Measurements from ENCODE around the gene ZCCHC18.
A peak's percentile ranks its signal among the peaks of the same experiment; 100 is the strongest.

The ZCCHC18 gene

GRCh38 chrX:104113222-104113965 is 1.1 kb downstream of the ZCCHC18 start:
- H3K9ac ChIP-seq (ENCODE audit: low read length), result peak overlapping the region; percentile 48; the same call in 1 of the 2 replicates
- H3K9me2 ChIP-seq (ENCODE audit: low read depth, low read length), result no peaks in the 10 kb centered on the region
- H3F3A ChIP-seq (ENCODE audit: insufficient read depth, low read length), result no peaks in the 10 kb centered on the region
- H3K4me2 ChIP-seq (ENCODE audit: low read length), result peak overlapping the region; percentile 54
- peak overlapping the region; percentile 53 for H3K4me3 ChIP-seq (ENCODE audit: low read depth, low read length, poor library complexity, severe bottlenecking)
- no peak for TF ChIP-seq EZH2 (IDR thresholded peaks at IDR 0.05; ENCODE audit: borderline replicate concordance, low read length)
- TF ChIP-seq, protein P1, sequence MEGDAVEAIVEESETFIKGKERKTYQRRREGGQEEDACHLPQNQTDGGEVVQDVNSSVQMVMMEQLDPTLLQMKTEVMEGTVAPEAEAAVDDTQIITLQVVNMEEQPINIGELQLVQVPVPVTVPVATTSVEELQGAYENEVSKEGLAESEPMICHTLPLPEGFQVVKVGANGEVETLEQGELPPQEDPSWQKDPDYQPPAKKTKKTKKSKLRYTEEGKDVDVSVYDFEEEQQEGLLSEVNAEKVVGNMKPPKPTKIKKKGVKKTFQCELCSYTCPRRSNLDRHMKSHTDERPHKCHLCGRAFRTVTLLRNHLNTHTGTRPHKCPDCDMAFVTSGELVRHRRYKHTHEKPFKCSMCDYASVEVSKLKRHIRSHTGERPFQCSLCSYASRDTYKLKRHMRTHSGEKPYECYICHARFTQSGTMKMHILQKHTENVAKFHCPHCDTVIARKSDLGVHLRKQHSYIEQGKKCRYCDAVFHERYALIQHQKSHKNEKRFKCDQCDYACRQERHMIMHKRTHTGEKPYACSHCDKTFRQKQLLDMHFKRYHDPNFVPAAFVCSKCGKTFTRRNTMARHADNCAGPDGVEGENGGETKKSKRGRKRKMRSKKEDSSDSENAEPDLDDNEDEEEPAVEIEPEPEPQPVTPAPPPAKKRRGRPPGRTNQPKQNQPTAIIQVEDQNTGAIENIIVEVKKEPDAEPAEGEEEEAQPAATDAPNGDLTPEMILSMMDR (IDR thresholded peaks at IDR 0.05; ENCODE audit: low read length), result peak; percentile 59
- H3K4me1 ChIP-seq (ENCODE audit: insufficient read depth, low read length, severe bottlenecking), result no peaks in the 10 kb centered on the region
- no peaks in the 10 kb centered on the region for H3K36me3 ChIP-seq (ENCODE audit: insufficient read depth, low read length)
- H3K79me2 ChIP-seq (ENCODE audit: insufficient read depth, low read length), result no peaks in the 10 kb centered on the region
- H3K27ac ChIP-seq (ENCODE audit: low read depth, low read length, poor library complexity, severe bottlenecking), result no peak overlapping the region
- H2AFZ ChIP-seq (ENCODE audit: low read length), result no peak overlapping the region
- no peaks in the 10 kb centered on the region for H3K27me3 ChIP-seq (ENCODE audit: insufficient read depth, low read length)
- no peaks in the 10 kb centered on the region for H3K9me3 ChIP-seq (ENCODE audit: low read length)
- H4K20me1 ChIP-seq (ENCODE audit: insufficient read depth, low read length), result no peaks in the 10 kb centered on the region

GRCh38 chrX:104117759-104118158 is 5.4 kb downstream of the ZCCHC18 start:
- Histone ChIP-seq H3K9me2 (ENCODE audit: low read depth, low read length) (no peaks in the 10 kb centered on the region), H3F3A (ENCODE audit: insufficient read depth, low read length) (no peaks in the 10 kb centered on the region), H3K9ac (ENCODE audit: low read length) (no peak overlapping the region), H3K27me3 (ENCODE audit: insufficient read depth, low read length) (no peaks in the 10 kb centered on the region), H3K9me3 (ENCODE audit: low read length) (no peaks in the 10 kb centered on the region), H3K4me2 (ENCODE audit: low read length) (no peak overlapping the region), H3K4me3 (ENCODE audit: low read depth, low read length, poor library complexity, severe bottlenecking) (no peak overlapping the region), H4K20me1 (ENCODE audit: insufficient read depth, low read length) (no peaks in the 10 kb centered on the region), H3K36me3 (ENCODE audit: insufficient read depth, low read length) (no peaks in the 10 kb centered on the region), H2AFZ (ENCODE audit: low read length) (no peak overlapping the region), H3K4me1 (ENCODE audit: insufficient read depth, low read length, severe bottlenecking) (peaks cover 4% of the 10 kb centered on the region), H3K27ac (ENCODE audit: low read depth, low read length, poor library complexity, severe bottlenecking) (no peak overlapping the region), H3K79me2 (ENCODE audit: insufficient read depth, low read length) (no peaks in the 10 kb centered on the region)
- TF ChIP-seq, protein P1 (IDR thresholded peaks at IDR 0.05; ENCODE audit: low read length), result no peak
- TF ChIP-seq EZH2 (IDR thresholded peaks at IDR 0.05; ENCODE audit: borderline replicate concordance, low read length), result no peak

- H2AFZ ChIP-seq (ENCODE audit: low read length), result no peak overlapping the region
- H3K9ac ChIP-seq (ENCODE audit: low read length), result no peak overlapping the region
- H3K4me3 ChIP-seq (ENCODE audit: low read depth, low read length, poor library complexity, severe bottlenecking), result no peak overlapping the region
- H4K20me1 ChIP-seq (ENCODE audit: insufficient read depth, low read length), result no peaks in the 10 kb centered on the region
- no peaks in the 10 kb centered on the region for H3K27me3 ChIP-seq (ENCODE audit: insufficient read depth, low read length)
- no peaks in the 10 kb centered on the region for H3K36me3 ChIP-seq (ENCODE audit: insufficient read depth, low read length)
- no peak for TF ChIP-seq EZH2 (IDR thresholded peaks at IDR 0.05; ENCODE audit: borderline replicate concordance, low read length)
- TF ChIP-seq, protein P1 (IDR thresholded peaks at IDR 0.05; ENCODE audit: low read length), result no peak
- no peak overlapping the region for H3K27ac ChIP-seq (ENCODE audit: low read depth, low read length, poor library complexity, severe bottlenecking)
- no peaks in the 10 kb centered on the region for H3K9me3 ChIP-seq (ENCODE audit: low read length)
- H3K4me1 ChIP-seq (ENCODE audit: insufficient read depth, low read length, severe bottlenecking), result peaks cover 9% of the 10 kb centered on the region
- H3K9me2 ChIP-seq (ENCODE audit: low read depth, low read length), result no peaks in the 10 kb centered on the region
- H3F3A ChIP-seq (ENCODE audit: insufficient read depth, low read length), result no peaks in the 10 kb centered on the region
- H3K4me2 ChIP-seq (ENCODE audit: low read length), result no peak overlapping the region
- no peaks in the 10 kb centered on the region for H3K79me2 ChIP-seq (ENCODE audit: insufficient read depth, low read length)
Observed at GRCh38 chrX:104118765-104119164, 6.4 kb downstream of the ZCCHC18 start.

Data from OCI-LY1 (cell line).